Stimulated activated CD8-positive, alpha-beta memory T cell treated with anti-CD3 and anti-CD28 coated beads, Interleukin-4, amount 100 ng/mL, for 4 hours (primary cell): ENCODE data around the gene CFAP77.
"Not testable (repeated sequence)": the region's sequence is repeated elsewhere in the genome, so short reads cannot be mapped to it uniquely, and the experiment has no call there.

ENCODE experiments used
- DNase-seq, 2 donors: peaks; one replicate each; pipeline ENCODE4 v3.0.0-alpha.2; 2020; ENCODE audit warnings: low read depth in 2 of 2, low spot score in 1 of 2

The CFAP77 gene

DNA sequence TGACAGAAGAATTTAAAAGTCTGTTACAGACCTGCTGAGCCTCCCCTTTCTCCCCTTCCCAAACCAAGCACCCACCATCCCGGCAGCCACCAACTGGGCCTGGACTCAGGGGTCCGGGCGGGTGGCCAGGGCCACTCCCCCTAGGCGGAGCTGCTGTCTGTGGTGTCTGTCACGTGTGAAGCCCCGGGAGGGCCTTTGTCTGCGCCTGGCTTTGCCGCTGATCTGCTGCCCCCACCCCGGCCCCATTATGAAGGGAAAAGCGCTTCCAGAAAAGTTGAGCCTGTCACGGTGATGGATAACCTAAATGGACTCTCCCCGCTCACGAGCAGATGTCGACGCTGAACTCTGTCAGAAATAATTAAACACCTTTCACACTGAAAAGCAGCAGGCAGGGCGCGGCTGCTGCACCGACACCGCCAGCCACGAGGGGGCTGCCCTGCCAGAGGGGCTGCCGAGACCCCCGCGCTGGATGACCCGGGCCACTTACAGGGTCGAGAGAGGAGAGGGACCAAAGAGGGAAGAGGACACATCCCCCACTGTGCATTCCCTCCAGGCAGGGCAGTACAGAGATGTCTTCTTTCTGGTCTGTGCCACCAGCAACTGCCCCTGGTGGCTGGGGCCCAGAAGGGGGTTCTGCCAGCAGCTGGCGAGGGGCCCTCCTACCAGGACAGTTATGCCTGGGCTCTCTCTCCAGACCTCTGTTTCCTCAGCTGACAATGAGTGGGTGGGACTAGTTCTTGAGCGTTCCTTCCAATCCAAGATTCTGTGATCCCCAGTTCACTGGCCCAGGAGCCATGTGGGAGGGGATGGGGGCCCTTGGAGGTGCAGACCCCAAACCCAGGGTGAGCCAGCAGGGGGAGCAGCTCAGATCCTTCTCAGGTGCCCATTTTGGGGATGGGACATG is 136.4 kb downstream of the CFAP77 start:
- no peak for DNase-seq

DNA sequence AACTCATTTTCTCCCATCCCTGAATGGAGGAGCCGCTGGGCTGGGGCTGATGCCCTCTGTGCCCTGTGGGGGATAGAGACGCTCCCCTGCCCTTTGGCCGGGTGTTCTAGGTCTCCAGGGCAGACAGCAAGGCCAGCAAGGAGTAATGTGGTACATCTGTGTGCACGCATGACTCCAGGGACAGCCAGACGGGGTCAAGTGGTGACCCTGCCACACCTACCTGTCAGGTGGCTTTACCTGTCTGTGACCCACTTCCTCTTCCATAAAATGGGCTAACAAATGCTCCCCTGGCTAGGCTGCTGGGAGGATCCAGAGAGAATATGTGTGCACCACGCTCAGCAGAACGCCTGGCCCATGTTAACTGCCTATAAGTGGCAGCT is 137.0 kb downstream of the CFAP77 start:
- no peak for DNase-seq

DNA sequence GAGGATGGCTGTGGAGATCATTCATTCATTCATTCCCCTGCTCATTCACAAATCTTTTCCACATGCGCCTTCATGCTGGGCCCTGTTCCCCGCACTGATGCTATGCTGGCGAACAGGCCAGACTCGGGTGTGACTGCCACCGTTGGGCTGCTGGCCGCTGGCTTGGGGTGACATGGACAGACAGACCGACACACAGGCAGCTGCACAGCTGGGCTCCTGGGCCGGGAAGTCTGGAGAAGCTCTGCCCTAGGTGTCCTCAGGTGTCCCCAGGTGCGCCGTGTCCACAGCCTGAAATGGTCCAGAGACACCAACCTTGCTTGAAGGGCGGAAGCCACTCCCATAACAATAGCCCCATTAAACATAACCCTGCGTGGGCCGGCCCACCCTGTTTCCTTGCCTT is 137.4 kb downstream of the CFAP77 start:
- no peak for DNase-seq

DNA sequence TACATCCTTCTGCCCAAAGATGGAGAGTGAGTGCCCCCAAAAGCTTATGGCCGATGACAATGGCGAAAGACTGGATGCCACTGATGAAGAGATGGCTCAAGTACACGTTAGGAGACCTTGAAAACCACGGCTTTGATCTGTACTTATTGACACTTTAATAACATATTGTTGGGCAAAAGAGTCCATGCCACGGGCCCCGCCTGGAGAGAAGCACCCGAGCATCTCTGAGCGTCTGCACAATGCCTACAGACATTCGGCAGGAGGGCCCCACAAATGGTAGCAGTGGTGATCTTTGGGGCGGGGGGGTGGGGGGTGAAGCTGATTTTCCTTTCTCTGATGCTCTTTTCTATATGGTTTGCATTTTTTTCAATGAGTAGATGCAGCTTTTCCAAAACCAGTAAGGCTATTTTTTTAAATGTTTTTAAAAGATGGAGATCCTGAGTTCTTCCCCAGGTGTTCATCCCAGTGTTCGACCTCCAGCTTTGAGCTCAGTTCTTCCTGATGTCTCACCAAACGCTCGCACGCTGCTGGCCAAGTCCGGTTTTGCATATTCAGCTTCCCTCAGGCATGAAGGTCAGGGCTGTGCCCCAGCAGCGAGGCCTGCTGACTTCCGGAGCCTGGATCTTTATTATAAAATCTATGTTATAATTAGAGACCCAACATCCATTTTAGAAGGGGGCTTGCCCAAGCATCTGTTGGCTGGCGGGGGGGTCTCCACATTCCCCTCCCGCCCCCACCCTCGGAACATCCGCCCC is 138.1 kb downstream of the CFAP77 start:
- no peak for DNase-seq

DNA sequence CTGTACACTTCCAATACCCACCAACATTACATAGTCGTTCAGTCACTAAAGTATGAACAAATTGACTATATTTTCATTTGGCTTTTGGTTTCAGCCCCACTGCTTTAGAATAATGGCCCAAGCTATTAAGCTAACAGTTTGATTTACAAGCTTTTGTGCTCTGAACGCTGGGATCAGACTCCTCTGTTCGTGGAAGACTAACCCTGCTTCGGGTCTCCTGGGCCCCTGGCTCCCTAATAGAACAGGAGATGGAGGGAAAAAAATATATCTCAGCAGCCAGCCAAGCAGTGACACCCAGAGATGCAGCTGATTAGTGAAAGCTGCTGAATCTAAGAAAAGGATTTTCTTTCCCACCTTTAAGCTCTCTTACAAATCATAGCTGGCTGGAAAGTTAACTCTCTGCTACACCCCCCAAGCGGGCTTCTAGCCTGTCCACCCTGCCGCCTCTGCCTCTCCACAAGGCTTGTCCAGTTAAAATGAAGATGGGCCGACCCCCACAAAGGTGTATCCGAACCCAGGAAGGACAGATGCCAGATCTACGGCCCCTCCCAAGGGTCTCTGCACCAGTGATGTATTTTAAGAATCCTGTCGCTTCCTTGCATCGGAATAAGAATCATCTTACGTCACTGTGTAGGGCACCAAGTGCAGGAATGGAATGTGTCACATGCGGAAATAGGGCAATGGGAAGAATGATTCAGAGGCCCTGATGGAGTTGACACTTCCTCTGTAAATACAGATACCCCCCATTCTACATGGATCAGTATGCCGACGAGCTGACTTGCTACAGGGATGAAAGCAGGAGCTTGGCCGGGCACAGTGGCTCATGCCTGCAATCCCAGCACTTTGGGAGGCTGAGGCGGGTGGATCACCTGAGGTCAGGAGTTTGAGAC is 139.0 kb downstream of the CFAP77 start:
- no peak for DNase-seq

DNA sequence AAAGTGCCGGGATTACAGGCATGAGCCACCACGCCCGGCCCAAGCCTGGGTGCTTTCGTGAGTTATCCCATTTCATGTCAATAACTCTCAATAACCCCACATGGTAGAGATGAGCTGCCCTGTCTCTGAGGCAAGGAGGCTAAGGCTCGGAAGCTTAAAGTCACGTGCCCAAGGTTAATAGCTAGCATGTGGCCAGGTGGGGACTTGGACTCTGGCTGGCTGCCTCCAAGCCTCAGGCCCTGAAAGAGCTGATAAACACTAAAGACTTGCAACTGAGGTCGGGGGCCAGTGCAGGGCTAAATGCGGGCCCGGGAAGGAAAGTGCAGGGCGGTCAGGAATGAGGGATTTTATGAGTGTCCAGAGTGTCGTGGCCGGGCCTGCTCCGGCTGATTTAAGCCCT is 141.5 kb downstream of the CFAP77 start:
- no peak for DNase-seq

DNA sequence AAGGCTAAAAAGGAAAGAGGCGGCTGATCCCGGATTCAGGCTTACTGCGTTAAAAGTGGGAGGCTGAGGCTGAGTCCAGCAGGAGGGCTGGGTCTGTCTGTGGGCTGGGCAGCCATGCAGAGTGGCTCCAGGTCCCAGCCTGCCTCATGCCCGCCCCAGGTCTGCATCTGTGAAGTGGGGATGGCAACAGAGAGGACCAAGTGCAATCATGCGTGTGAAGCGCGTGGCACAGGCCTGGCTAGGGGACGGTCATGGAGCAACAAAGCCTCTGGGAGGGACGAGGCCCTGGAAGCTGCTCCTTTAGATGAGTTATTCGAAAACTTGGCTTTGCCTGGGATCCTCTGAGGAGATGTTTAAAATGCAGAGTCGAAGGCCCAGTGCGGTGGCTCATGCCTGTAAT is 142.0 kb downstream of the CFAP77 start:
- no peak for DNase-seq

DNA sequence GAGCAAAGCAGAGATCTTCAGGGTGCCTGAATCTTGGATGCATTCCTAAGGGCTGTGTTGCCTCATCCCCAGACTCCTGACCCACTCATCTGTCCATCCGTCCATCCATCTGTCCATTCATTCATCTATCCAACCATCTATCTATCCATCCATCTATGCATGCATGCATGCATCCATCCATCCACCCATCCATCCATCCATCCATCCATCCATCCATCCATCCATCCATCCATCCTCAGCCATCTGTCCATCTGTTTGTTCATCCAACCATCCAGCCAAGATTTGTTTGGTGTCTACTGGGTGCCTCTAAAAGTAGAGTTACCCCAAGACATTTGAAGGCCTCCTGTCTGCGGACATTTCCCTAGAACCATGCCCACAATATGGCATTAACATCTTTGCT is 144.7 kb downstream of the CFAP77 start:
- DNase-seq, result no peak

DNA sequence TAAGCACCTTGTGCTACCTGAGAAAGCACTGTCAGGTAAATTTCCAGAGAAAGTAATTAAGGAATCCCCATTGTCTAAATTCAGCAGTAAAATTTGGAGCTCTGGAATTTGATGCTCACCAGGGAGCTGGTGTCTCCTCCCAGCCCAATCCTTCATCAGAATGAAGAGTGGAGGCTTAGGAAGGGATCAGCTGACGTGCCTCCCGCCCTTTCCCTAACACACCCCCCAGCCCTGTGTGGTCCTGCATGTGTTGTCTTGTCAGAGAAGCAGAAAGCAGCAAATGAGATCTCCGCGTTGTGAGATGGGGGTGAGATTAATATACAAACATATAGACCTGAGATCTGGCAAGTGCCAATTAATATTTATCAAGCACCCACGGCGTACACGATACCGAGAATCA is 145.5 kb downstream of the CFAP77 start:
- no peak for DNase-seq

DNA sequence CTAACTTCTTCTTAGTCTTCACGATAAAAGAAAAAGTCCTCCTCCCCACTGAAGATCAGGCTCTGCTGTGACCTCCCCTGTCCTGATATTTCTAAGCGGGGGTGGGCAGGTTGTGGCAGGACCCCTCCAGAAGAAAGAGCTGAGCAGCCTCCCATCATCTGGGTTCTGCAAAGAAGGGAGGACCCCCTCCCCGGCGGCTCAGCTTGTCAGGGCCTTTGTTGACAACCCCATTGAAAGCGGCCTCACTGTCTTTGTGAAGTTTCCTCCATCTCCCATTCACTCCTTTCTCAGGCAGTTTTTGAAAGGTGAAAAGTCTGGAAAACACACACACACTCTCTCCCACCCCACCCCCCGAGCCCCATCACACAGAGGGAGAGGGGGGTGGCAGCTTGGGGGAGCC is 146.2 kb downstream of the CFAP77 start:
- DNase-seq, result no peak

DNA sequence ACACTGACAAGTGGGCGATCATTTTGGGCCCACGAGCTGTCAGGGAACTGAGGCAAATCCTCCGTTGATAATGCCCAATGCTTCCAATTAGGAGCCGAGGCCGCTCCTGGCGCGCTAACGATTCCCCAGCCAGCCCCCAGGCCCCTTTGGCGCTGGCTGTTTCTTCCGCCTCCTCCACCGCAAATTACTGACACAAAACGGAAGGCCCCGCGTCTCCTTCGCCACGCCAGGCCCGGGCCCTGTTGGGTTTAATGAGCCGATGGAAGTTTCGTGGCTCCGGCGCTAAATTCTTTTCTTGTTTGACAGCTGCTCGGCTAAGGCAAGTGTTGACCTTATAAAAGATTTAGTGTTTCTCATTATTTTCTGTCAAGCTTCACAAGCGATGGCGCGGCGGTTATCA is 146.7 kb downstream of the CFAP77 start:
- no peak for DNase-seq

DNA sequence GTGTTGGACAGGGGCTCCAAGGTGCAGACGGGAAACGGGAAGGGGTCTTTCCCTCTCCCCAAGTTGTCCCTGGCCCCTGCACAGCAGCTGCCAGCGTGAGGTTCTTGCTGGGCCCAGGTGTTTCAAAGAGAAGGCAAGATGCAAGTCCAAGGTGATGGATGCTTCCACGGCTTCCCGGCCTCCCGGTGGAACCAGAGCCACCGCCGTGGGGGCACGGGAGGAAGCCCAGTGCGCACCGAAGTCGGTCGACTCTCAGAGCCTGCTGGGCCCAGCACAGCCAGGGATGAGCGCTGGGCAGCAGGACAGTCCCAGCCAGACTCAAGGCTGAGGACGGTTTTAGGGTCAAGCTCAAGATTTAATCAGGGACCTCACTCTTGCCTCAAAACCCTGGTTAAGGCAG is 147.1 kb downstream of the CFAP77 start:
- DNase-seq, result no peak

DNA sequence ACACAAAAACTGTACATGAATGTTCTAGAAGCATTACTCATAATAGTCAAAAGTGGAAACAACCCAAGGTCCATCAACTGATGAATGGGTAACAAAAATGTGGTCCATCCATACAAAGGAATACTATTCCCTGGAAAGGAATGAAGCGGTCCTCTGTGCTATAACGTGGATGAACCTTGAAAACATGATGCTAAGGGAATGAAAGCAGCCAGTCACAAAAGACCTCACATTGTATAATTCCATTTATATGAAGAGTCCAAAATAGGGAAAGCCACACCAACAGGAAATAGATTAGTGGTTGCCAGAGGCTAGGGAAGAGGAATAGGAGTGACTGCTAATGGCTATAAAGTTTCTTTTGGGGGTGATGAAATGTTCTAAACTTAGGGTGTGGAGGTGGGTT is 149.7 kb downstream of the CFAP77 start:
- no peak for DNase-seq

DNA sequence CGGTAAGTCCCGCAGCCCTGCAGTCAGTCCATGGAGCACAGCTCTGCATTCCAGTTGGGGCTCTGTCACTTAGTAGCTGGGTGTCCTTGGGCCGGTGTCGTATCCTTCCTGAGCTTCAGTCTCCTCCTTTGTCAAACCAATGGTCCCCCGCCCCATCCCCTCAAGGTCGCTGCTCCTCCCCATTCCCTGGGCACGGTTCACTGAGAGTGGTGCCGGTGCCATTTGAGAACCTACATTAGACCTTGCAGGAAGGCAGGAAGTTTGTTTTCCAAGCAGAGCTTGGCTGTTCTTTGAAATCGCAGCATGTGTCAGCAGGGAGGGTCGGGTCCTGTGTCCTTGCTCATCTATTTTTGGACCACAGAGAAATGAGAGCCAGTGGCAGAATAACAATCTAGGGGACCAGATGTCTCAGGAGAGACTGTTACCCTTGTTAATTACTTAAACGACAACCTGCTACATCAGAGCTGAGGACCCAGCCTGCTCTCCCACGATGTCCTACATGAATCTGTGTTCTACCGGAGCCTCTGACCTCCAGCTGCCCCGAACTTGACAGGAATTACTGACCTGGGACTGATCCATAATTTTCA is 150.7 kb downstream of the CFAP77 start:
- no peak for DNase-seq

DNA sequence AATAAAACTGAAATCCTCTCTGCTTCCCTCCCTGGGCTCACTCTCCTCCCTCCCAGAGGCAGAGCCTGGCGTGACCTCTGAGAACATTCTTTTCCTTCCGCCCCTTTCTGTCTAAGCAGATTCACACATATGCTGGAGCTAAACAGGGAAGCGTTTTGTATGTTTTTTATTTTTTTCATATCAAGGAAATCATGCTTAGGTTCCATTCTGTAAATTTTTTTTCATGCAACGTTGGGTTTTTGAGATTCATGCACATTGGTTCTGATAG is 152.2 kb downstream of the CFAP77 start:
- no peak for DNase-seq

DNA sequence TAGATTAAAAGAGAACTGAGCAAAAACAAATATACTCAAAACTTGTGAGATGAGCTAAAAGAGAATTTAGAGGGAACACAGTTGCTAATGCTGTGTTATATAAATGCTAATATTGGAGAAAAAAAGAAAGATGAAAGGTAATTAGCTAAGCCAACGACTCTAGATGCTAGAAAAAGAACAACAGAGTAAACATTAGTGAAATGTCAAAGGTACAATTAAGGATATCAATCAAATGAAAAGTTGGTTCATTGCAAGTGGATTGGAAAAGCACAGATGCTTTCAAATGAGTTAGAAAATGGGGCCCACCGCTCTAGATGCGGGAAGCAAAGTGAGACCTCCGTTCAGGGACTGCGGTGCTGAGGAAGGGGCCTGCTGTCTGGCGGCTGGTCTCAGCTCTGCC is 154.5 kb downstream of the CFAP77 start:
- no peak for DNase-seq

DNA sequence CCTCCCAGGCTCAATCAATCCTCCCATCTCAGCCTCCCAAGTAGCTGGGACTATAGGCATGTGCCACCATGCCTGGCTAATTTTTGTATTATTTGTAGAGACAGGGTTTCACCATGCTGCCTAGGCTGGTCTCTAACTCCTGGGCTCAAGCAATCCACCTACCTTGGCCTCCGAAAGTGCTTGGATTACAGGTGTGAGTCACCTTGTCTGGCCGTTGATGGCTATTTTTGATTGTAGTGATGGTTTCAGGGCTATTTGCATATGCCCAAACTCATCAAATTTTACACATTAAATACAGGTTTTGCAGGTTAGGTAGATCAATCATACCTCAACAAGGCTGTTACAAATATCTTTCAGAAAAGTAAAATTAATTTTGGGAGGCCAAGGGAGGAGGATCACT is 158.8 kb downstream of the CFAP77 start:
- DNase-seq, result not testable (repeated sequence)

DNA sequence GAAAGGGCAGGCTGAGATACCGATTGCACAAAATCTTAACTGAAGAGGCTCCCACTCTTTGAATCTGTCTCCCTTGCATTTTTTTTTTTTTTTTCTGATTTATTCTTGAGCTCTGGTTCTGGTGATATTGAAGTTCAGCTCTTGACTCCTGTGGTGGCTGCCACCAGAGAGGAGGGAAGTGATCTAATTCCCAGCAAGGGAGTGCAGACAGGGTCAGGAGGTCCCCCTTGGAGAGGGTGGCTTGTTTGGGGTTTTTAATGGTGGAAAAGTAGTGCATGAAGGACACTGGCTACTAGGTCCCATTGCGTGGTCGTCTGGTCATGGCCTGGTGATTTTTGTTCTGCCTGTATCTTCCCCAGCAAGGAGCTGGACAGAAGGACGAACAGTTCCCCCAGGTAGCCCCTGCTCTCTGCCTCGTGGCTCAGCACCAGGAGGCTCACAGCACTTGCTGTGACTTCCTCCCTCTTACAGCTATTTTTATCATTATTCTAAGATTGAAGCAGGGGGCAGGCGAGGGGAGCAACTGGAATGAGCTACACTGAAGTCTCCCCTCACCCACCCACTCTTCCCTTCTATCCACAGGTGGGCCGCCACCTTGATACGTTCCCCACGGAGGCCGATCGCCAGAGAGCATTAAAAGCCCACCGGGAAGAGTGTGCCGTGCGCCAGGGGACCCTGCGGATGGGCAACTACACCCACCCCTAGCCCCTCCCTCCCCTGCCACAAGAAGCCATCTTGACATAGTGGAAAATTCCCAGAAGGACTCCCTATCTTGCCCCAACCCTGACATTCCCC is 162.0 kb downstream of the CFAP77 start:
- DNase-seq, result no peak

DNA sequence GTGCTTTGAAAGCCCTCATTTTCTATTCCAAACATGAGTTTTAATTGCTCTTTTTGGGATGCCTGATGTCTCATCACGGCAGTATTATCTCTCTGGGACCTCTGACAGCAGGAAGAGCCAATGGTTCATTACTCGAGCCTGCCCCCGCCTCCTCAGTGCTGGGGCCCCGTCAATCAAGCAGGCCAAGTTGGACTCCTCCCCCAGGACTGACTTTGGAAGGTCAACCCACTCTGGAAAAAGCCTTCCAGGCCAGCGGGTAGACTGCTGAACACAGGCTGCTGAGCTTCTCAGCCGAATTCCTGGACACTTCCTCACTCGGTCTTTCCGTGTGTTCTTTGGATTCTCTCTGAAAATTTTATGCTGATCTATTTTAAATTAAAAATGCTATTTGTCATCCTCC is 162.9 kb downstream of the CFAP77 start:
- no peak for DNase-seq

DNA sequence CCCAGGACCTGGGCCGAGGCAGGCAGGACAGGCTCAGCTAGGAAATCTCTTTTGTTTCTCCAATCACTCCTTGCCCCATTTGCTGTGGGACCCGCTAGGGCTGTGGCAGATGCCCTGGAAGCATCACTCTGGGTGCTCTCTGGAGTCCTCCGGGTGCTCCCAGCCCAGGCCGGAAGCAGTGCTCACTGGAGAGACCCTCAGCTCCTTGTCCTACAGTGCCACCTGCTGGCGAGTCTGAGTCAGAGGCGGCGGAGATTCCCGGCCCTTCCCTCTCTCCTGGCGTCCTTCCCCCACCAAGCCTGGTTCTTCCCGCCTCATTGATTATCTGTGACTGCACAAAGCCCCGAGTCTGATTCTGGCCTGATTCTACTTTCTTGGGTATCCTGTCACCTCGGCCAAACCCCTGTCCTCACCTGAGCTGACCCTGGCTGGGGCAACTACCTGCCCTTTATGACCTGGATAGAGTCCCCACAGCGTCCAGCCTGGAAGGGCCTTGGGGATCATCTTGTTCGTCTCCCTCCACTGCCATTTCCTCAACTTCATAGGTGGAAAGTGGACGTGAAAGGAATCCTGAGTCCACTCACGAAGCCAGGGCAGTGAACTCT is 165.1 kb downstream of the CFAP77 start:
- no peak for DNase-seq
